Colon (tissue), 2 donors: ENCODE data around the gene HPF1.
"Not testable (repeated sequence)": the region's sequence is repeated elsewhere in the genome, so short reads cannot be mapped to it uniquely, and the experiment has no call there.

Source experiments
- FAIRE-seq: peaks from 2 replicates; lab custom pipeline; 2012; peaks lifted over from hg19 to GRCh38; lab: Jason Lieb, UNC
- donor health status: control.
- donor health status: control.

Gene HPF1

DNA sequence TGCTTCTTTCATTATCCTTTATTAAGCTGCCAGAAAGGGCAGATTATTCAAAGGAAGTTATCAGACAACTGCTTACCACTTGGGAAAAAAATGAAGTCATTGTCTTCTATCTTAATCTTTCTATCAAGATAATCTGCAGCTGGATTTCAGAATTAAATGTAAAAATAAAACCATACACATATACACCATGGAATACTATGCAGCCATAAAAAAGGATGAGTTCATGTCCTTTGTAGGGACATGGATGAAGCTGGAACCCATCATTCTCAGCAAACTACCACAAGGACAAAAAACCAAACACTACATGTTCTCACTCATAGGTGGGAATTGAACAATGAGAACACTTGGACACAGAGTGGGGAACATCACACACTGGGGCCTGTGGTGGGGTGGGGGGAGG is 19.1 kb downstream of the HPF1 start:
- FAIRE-seq = not testable (repeated sequence)

DNA sequence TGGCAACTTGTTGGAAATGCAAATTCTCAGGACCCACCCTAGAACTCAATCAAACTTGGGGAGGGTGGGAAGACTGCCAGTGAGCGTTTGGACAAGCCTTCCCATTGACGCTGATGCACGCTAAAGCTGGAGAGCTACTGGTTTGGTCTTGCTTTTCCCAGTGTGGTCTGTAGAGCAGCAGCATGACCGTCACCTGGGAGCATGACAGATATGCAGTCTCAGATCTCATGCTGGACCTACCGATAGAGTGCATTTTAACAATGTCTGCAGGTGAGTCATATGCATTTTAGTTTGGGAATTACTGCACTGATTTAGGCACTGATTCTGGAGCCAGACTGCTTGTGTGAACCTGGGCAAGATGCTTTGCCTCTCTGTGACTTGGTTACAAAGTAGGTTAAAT is 27.2 kb downstream of the HPF1 start:
- no peak for FAIRE-seq

- no peak for FAIRE-seq
Observed at GRCh38 chr4:169727616-169728015, 30.1 kb downstream of the HPF1 start.

DNA sequence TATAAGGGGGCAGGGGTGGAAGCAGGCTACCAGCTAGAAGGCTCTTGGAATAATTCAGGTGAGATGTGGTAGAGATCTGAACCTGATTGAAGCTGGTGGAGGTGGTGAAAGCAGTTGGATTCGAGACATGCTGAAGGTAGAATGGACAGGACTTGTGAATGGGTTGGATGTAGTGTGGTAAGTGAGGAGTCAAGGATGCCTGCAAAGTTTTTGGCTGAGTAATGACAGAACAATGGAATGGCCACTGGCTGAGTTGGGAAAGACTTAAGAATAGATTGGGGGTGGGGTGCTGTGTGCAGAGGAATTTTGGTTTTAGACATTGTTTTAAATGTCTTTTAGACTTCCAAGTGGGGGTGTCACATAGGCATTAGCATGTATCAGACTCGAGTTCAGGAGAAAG is 33.5 kb downstream of the HPF1 start:
- FAIRE-seq = no peak

- FAIRE-seq = no peak
Observed at GRCh38 chr4:169723207-169723965, 34.4 kb downstream of the HPF1 start.

DNA sequence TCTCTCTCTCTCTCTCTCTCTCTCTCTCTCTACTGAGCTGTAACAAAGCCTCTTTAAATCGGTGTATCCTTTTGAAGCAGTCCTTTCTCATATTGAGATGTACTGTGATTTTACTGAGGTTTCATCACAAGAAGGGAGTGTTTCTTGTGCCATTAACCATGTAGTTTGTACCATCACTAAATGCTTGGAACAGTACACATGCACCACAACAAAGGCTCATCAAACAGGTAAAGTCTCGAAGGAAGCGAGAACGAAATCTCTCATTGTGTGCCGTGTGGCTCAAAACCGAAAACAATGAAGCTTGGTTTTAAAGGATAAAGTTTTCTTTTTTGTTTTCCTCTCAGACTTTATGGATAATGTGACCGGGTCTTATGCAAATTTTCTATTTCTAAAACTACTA is 37.2 kb downstream of the HPF1 start:
- no peak for FAIRE-seq

- no peak for FAIRE-seq
Observed at GRCh38 chr4:169716677-169717076, 41.1 kb downstream of the HPF1 start.

DNA sequence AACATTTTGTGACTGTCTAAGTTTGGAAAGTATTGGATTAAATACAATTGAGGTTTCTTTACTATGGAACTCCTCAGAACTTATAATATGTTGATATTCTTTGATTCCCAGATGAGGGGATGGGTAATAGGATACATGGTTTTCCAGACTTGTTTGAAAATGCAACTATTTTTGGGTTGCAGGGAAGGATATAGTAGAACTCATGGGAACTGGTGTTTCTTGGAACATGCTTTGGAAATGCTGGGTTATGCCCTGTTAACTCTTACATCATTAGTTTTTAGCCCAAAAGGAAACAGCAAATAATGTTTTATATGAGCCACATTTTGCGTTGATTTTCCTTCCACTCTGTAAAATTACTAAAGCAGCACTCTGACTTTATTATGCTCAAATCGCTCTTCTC is 41.9 kb downstream of the HPF1 start:
- FAIRE-seq = no peak

- FAIRE-seq = no peak
Observed at GRCh38 chr4:169707958-169708643, 49.6 kb downstream of the HPF1 start.

DNA sequence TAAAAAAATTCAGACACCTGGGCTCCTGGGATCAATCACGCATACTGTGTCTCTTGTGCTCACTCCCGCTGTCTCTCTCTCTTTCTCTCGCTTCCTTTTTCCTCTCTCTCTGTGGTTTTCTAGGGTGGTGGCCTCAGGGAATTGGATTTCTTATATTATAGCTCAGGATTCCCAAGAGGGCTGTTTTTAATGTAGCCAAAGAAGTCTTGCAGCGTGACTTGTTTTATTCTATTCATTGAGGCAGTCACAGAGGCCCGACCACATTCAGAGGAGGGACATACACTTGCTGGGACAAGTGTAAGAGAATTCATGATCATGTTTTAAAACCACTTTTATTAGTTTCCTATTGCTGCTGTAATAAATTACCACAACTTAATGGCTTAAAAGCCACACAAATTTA is 59.4 kb downstream of the HPF1 start:
- no peak for FAIRE-seq

- FAIRE-seq = no peak
Observed at GRCh38 chr4:169690787-169691186, 67.0 kb downstream of the HPF1 start.

DNA sequence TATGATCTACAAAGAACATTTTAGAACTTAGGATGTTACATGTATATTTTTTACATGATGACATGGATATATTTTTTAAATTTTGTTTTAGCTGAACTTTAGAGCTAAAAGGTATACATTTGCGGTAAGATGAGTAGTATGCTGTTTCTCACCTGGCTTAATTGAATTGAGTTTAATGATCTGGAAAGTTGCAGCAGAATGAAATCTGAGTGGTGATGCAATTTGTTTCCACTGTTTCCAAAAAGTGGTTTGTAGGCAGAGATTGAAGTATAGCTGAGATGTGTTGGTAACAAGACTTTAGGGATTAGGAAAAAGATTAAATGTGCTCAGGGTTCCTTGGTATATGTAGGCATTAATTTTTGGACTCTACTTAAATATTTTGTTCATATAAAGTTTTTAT is 68.1 kb downstream of the HPF1 start:
- FAIRE-seq = no peak

- FAIRE-seq = no peak
Observed at GRCh38 chr4:169682372-169683047, 75.2 kb downstream of the HPF1 start.
